Inferior parietal cortex (tissue), 1 donor: ENCODE data around the gene TECTA.
"Not testable (repeated sequence)": the region's sequence is repeated elsewhere in the genome, so short reads cannot be mapped to it uniquely, and the experiment has no call there.

ENCODE experiments used
- DNase-seq: peaks from one replicate; pipeline ENCODE4 v3.0.0-alpha.2; 2016; ENCODE audit errors: extremely low spot score

Gene TECTA

DNA sequence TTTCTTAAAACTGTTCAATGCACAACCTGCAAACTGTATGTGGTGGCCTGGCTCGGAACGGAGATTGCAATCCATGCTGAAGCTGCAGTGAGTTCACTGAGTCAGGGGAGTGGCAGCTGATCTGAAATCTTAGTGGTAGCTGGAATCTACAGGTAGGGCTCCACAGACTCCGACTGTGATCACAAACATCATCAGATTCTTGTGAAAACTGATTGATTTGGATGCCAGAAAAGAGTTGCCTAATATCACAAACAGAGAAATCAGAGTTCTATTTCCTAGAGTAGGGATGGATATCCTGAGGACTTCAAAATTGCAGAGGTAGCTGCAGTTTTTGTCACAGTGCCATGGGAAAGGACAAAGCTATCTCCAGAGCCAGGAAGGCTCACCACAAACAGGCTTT lies 134.0 kb downstream of the TECTA start:
- DNase-seq, result no peak

DNA sequence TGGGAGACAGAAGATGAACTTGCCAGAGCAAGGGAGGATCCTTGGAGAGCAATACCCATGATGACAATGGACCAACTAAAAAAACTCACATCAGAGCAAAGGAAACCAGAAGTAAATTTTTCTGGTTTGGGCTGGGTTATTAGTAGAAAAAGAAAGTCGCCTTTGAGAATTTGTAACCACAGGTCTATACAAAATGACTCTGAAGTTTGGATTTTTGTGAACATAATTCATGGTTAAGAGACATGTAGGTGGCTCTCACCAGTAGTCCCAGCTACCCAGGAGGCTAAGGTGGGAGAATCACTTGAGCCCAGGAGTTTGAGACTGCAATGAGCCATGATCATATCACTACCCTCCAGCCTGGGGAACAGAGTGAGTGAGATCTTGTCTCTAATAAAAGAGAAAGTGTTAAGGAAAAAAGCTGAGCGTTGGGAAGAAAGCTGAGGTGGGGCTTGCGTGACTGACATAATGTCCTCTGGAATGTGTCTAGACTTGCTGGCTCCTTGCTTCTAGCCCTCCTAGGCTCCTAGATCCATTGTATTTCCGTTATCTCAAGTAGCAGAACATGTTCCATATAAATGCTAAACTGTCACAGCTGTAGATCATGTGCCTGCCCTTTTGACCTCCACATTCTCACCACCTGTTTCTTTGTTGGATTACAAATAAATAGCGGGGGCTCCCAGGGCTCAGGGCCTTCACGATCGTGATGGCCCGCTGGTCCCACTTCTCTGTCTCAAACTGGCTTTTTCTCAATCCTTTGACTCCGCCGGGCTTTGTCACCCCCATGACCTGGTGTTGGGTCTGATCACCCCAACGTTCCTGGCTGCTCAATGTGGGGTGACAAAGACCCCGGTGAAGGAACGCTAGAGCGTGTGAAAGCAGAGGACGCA lies 135.3 kb downstream of the TECTA start:
- DNase-seq, result no peak

DNA sequence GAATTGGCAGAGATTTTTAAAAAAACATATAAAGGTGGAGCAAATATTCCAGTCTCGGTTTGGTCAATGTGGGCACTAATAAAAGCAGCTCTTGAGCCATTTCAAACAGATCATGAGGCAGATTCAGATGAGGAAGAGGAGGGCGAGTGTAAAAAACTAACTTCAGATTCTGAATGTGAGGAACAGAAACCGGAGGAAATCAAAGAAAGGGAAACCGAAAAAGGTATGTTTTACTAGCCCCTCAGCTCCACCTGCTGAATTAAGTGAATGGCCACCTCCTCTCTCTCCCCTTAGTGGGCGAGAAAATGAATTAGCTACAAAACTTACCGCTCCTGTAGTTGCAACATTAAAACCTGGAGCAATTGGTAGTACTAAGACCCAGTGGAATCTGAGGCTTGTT lies 136.2 kb downstream of the TECTA start:
- DNase-seq, result not testable (repeated sequence)

DNA sequence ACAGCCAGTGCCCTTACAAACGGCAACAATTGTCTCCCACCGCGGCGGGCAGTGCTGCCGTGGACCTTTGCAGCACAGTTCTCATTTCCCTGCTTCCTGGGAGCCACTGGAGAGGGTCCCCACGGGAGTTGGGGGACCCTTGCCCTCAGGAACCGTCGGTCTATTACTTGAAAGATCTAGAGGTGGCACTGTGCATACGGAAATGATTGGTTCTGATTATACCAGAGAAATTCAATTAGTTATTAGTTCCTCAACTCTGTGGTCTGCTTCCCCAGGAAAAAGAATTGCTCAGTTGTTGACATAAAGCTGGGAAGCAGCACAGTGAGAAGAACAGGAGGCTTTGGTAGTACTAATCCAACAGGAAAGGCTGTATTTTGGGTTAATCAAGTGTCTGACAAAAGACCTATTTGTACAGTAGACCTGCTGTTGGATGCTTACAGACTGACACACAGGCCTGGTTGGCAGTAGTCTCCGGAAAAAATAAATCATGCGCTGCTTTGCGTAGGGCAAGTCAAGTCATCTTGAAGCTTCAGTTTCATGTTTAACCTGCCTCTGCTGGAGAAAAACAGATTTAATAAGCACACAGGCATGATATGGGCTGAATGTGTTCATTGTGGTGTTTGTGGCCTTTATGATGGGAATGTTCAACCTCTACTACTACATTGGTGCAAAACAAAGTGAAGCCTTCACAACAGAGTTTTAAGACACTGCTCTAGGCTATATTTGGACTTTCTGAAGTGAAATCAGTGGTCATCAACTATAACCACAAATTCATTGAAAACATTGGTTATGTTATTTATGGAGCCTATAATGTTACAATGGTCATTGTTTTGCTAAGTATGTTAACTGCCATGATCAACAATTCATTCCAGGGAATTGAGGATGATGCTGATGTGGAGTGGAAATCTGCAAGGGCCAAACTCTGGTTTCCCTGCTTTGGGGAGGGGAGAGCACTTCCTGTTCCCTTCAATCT lies 136.9 kb downstream of the TECTA start:
- DNase-seq, result no peak

DNA sequence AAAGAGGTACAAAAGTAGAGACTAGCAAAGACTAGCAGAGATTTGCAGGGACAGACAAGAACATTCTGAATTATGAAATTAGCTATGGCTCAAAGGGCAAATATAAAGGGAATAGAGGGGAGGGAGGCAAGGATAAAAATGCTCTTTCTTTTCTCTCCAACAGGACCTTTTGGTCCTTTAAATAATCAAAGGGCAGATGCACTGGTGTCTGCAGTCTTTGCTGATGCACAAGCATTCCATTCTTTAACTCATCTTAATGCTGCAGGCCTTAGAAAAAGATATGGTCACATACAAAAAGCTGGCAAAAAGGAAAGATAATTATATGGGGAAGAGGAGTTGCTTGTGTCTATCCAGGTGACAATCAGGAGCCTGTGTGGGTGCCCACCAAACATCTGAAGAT lies 137.9 kb downstream of the TECTA start:
- no peak for DNase-seq

DNA sequence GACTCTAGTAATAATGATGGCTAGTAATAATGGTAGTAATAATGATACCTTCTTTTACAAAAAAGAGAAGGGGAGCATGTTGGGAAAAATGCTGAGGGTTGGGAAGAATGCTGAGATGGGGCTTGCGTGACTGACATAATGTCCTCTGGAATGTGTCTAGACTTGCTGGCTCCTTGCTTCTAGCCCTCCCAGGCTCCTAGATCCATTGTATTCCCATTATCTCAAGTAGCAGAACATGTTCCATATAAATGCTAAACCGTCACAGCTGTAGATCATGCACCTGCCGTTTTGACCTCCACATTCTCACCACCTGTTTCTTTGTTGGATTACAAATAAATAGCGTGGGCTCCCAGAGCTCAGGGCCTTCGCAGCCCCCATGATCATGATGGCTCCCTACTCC lies 139.0 kb downstream of the TECTA start:
- DNase-seq, result not testable (repeated sequence)

DNA sequence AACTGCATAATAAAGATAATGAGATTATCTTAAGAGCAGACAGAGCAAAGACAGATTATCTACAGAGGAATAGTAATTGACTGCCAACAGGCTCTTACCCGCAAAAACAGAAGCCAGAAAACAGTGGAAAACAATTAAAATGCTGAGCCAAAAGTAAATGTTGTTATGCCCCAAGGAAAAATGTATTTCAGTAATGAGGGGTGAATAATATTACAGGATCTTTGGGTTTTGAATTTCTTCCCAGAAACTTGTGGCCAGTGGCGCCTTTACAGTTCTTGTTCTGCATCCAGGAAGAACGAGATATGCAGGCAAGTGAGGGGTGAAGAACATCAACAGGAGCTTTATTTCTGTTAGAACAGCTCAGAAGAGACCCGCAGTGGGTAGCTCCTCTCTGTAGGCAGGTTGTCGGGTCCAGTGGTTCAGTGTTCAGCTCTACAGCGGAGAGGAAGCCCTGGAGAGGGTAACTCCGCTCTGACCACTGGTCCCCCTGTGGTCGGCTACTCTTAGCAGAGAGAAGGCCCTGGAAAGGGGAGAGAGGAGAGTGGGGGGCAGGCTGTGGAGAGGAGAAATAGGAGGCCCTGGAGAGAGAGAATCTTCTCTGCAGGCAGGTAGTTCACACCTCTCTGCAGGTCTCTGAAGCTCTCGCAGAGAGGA lies 139.7 kb downstream of the TECTA start:
- no peak for DNase-seq
